Stimulated activated CD8-positive, alpha-beta memory T cell treated with anti-CD3 and anti-CD28 coated beads, Interleukin-2, amount 100 ng/mL, for 48 hours (primary cell): ENCODE results near the gene CARMIL1.

Source experiments
- DNase-seq, 2 donors: peaks; one replicate each; pipeline ENCODE4 v3.0.0-alpha.2; 2020; ENCODE audit warnings: low read depth in 2 of 2

The CARMIL1 gene

GRCh38 chr6:25278914-25279747 is at the start of gene CARMIL1:
TSS of gene CARMIL1 (plus strand) at chr6:25279374. CDS start at chr6:25279796, 422 bp downstream.
- peak; percentile 52 to 53 for DNase-seq

- no peak for DNase-seq
Measured at GRCh38 chr6:25229671-25230321, 49.4 kb upstream of the CARMIL1 start.

DNA sequence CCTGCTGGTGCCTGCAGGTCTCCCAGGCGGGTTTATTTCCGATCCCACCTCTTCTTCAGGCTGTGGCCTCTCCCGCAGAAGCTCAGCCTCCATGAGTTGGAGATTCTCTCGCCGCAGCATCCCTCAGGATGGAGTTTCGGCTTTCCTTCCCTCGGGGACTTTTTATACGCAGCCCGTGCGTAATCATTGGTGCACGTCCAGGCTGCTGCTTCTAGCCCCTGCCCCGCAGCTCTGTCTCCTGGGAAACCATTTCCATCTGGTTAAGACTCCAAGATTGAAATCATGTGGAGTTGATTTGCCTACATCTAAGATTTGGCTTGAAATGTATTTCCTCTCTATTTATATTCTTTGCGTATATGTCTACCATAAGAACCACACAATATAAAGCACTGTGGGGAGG is 46.7 kb upstream of the CARMIL1 start:
- no peak for DNase-seq

DNA sequence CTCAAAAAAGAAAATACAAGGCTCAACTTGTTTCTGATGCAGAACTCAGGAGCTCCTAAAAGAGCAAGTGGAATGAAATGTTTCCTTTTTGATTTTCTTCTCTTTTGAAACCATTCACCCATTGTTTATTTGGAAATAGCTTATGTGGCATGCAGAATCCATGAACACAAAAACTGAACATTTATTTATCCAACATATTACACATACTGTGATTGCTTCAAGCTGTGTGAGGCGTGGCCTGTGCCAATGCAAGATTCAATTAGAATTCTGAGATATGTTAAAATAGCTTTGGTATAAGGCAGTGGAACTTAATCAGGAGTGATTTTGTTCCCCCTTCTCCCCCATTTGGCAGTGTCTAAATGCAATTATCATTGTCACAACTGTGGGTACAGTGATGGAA is 45.9 kb upstream of the CARMIL1 start:
- no peak for DNase-seq

DNA sequence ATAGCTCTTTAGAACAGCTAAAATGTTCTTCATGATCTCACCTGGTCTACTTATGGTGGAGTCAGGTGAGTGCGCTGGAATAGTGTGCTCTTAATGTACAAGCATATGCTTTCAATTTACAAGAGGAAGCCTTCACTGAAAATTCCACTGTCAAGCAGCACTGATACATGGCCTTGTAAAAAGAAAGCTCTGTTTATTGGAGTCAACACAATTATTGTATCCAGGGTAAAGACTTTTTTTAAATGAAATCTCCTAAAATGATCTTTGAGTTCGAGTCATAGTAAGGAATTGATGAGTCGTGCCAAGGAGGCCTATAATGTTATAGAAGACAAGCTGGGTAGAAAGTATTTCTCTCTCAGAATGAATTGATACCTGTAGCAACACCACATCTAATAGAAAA is 41.6 kb upstream of the CARMIL1 start:
- no peak for DNase-seq

GRCh38 chr6:25239059-25239458 is 40.1 kb upstream of the CARMIL1 start:
- no peak for DNase-seq

- no peak for DNase-seq
Measured at GRCh38 chr6:25239498-25239897, 39.7 kb upstream of the CARMIL1 start.

DNA sequence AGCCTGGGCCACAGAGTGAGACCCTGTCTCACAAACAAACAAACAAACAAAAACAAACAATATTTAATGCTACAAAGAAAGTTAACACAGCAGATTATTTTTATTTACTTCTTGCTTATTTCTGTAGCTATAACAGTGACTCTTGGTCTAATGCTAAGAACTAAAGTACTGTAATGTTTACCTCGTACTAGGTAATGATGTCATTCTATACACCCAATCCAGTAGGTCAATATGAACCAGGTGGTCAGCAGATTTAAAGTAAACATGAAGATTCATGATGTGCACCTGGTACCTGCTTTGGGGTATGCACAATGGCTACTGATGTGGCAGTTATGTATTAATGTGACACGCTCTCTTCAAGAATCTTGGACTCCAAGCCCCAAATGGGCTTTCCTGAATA is 36.6 kb upstream of the CARMIL1 start:
- no peak for DNase-seq

DNA sequence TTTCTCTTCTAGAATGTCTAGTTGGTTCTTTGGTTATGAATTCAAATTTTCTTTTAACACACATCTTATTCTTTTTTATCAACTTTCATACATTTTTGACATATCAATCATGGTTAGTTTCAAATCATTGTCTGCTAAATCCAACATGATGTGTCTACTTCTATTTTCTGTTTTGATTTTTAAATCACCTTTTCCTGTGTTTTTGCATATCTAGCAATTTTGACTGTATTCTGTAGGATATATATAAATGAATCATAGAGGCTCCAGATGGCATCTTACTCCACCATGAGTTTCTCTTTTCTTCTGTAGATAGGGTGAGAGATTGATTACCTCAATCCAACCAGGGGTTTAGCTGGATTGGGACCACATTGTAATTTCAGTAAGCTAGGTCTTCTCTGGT is 34.3 kb upstream of the CARMIL1 start:
- no peak for DNase-seq

- no peak for DNase-seq
Measured at GRCh38 chr6:25248123-25248522, 31.1 kb upstream of the CARMIL1 start.

- DNase-seq, result no peak
Measured at GRCh38 chr6:25249133-25249532, 30.0 kb upstream of the CARMIL1 start.

DNA sequence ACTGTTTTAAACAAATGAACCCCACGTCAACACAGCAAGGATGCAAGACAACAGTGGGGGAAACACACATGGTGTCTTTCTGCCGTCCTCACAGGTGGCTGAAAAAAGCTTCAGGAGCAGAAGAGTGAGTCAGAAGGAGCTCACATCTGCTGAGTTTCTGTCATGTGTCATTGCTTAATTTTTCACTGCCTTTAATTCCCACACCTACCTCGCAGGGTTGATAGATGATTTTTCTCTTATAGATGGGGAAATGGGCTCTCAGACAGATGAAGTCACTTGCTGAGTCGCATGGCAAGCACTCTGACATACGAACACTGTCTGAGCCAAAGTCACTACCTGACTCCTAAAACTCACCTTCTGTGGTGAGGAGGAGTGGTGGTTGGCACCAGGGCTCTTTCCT is 28.3 kb upstream of the CARMIL1 start:
- peak in 1 of 2 donors; percentile 2 for DNase-seq

DNA sequence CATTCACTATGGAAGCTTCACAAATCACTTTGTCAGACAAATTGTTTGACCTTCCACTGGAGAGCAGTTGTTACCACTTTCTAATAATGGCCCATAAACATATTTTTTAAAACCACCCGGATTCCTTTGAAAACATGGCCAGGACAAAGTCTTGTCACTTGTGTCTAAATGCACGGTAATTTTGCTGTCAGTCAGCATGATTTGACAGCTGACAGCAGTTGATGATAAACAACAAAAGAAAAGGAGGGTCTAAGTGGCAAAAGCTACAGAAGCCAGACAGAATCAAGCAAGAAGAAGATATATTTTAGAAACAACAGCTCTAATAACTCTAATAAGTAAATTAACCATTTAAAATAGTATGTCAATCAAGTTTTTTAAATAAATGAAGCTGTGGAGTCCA is 27.7 kb upstream of the CARMIL1 start:
- DNase-seq, result no peak

- no peak for DNase-seq
Measured at GRCh38 chr6:25253351-25253750, 25.8 kb upstream of the CARMIL1 start.

DNA sequence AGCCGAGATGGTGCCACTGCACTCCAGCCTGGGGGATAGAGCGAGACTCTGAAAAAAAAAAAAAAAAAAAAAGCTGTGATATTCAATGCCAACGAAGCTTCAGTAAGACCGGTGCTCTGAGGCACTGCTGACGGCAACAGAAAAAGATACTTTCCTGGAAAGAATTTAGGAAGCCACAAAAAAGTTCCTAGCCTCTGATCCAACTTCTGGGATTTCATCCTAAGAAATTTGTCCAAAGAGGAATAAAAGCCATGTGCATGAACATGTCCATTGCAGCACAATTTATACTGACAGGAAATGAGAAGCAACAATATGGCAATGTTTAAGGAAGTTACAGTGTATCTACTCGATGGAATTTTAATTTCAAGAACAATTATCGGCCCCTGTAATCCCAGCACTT is 24.5 kb upstream of the CARMIL1 start:
- DNase-seq, result no peak

GRCh38 chr6:25257686-25258348 is 21.4 kb upstream of the CARMIL1 start:
- no peak for DNase-seq

DNA sequence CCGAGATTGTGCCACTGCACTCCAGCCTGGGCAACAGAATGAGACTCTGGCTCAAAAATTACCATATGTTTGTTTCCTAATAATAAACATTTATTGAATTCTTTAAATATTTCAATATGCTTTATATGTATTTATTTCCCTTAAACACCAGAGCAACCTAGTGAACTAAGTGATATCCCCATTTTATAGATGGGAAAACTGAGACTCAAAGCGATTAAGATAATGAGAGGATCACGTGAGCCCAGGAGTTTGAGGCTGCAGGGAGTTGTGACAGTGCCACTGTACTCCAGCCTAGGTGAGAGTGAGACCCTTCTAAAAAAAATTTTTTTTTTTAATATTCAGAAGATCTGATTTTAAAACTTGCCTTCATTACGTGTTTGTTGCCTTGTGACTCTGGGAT is 19.4 kb upstream of the CARMIL1 start:
- no peak for DNase-seq

DNA sequence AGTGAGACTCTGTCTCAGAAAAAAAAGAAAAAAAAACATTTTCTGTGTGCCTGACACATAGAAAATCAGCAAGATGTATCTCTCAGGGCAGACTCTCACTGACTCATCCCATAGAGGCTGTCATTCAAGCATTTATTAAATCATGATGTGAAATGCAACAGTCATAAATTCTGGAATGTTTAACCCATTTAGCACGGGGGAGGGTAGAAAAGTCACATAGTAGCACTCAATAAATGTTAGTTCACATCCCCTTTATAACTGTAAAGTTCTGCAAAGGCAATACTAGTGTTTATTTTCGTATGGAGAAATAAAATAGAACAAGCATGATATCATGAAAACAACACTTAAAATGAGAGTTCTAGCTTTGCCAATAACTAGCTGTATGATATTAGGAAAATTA is 15.5 kb upstream of the CARMIL1 start:
- DNase-seq, result no peak

GRCh38 chr6:25266456-25267100 is 12.6 kb upstream of the CARMIL1 start:
- no peak for DNase-seq

DNA sequence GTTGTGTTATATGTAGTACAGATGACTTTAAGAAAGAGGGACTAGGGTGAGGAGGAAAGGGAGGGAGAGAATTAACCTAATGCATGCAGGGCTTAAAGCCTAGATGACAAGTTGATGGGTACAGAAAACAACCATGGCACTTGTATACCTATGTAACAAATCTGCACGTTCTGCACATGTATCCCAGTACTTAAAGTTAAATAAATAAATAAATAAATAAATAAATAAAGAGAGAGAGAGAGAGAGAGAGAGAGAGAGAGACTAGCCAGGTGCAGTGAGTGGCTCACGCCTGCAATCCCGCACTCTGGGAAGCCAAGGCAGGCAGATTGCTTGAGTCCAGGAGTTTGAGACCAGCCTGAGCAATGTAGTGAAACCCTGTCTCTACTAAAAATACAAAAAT is 11.5 kb upstream of the CARMIL1 start:
- no peak for DNase-seq

- DNase-seq, result no peak
Measured at GRCh38 chr6:25270559-25270958, 8.6 kb upstream of the CARMIL1 start.

- DNase-seq, result no peak
Measured at GRCh38 chr6:25275436-25275835, 3.7 kb upstream of the CARMIL1 start.
